SK-N-SH treated with all-trans-retinoic acid at 6 μM for 48 hours (cell line): ENCODE results near the gene C4orf51.

Experiments used
- ATAC-seq: fragments of 200-7000 bp; cut with Tn5 transposase; 3 replicates; pipeline ENCODE4 v1.9.1; 2020; ENCODE audit warnings: mild to moderate bottlenecking, moderate library complexity
- ARNTL ChIP-seq: fragments of 450-650 bp; formaldehyde crosslinking; IDR thresholded peaks from 2 replicates; pipeline ENCODE4 v1.5.0; 2020; ENCODE audit warnings: low read depth, mild to moderate bottlenecking, moderate library complexity, borderline replicate concordance
- BACH2 ChIP-seq: fragments of 250-450 bp; sonication (Bioruptor Pico); IDR thresholded peaks from 2 replicates; pipeline ENCODE4 v1.9.0; 2021; ENCODE audit warnings: mild to moderate bottlenecking, borderline replicate concordance
- CSDC2 ChIP-seq: fragments of 250-450 bp; sonication (Bioruptor Pico); IDR thresholded peaks from 2 replicates; pipeline ENCODE4 v1.5.0; 2020; ENCODE audit warnings: mild to moderate bottlenecking, moderate library complexity
- ESRRG ChIP-seq: fragments of 250-450 bp; sonication (Bioruptor Pico); IDR thresholded peaks from 2 replicates; pipeline ENCODE4 v1.6.1; 2021; ENCODE audit warnings: mild to moderate bottlenecking
- GLIS3 ChIP-seq: fragments of 250-450 bp; sonication (Bioruptor Pico); IDR thresholded peaks from 2 replicates; pipeline ENCODE4 v1.5.0; 2020; ENCODE audit warnings: mild to moderate bottlenecking, moderate library complexity
- ISL1 ChIP-seq: fragments of 250-450 bp; sonication (Bioruptor Pico); IDR thresholded peaks from 2 replicates; pipeline ENCODE4 v2.1.2; 2022; ENCODE audit warnings: mild to moderate bottlenecking, moderate library complexity
- OSR1 ChIP-seq: fragments of 250-450 bp; sonication (Bioruptor Pico); IDR thresholded peaks from 2 replicates; pipeline ENCODE4 v1.8.0; 2022; ENCODE audit warnings: moderate library complexity, mild to moderate bottlenecking, inconsistent platforms
- PPARA ChIP-seq: fragments of 250-450 bp; sonication (Bioruptor Pico); IDR thresholded peaks from 2 replicates; pipeline ENCODE4 v1.5.0; 2020; ENCODE audit warnings: mild to moderate bottlenecking, borderline replicate concordance
- SNAI2 ChIP-seq: fragments of 250-450 bp; sonication (Bioruptor Pico); IDR thresholded peaks from 2 replicates; pipeline ENCODE4 v1.5.0; 2020; ENCODE audit warnings: mild to moderate bottlenecking, moderate library complexity
- TCF4 ChIP-seq: fragments of 250-450 bp; sonication (Bioruptor Pico); IDR thresholded peaks from 2 replicates; pipeline ENCODE4 v1.8.0; 2021; ENCODE audit warnings: mild to moderate bottlenecking, moderate library complexity, borderline replicate concordance
- TOX ChIP-seq: fragments of 250-450 bp; sonication (Bioruptor Pico); IDR thresholded peaks from 2 replicates; pipeline ENCODE4 v1.8.0; 2021; ENCODE audit warnings: mild to moderate bottlenecking, moderate library complexity, borderline replicate concordance
- ZFP3 ChIP-seq: fragments of 250-450 bp; sonication (Bioruptor Pico); IDR thresholded peaks from 2 replicates; pipeline ENCODE4 v1.5.0; 2020; ENCODE audit warnings: mild to moderate bottlenecking, moderate library complexity
- ZFP30 ChIP-seq: fragments of 450-650 bp; formaldehyde crosslinking; IDR thresholded peaks from 2 replicates; pipeline ENCODE4 v1.5.0; 2022; ENCODE audit warnings: mild to moderate bottlenecking, moderate library complexity
- ZNF565 ChIP-seq: fragments of 450-650 bp; formaldehyde crosslinking; conservative IDR thresholded peaks from 2 replicates; pipeline ENCODE4 v1.5.0; 2020; ENCODE audit warnings: low read depth, mild to moderate bottlenecking, moderate library complexity
- ZNF70 ChIP-seq: fragments of 450-650 bp; formaldehyde crosslinking; IDR thresholded peaks from 2 replicates; pipeline ENCODE4 v1.5.0; 2020; ENCODE audit warnings: mild to moderate bottlenecking, moderate library complexity
- ZNF8 ChIP-seq: fragments of 450-650 bp; formaldehyde crosslinking; IDR thresholded peaks from 2 replicates; pipeline ENCODE4 v1.5.0; 2020; ENCODE audit warnings: mild to moderate bottlenecking, moderate library complexity
- TF ChIP-seq, protein P1 (sequence below): fragments of 250-450 bp; sonication (Bioruptor Pico); IDR thresholded peaks from 2 replicates; pipeline ENCODE4 v1.8.0; 2021; ENCODE audit warnings: low read depth, mild to moderate bottlenecking, moderate library complexity, borderline replicate concordance
- TF ChIP-seq, protein P2 (sequence below): fragments of 250-450 bp; sonication (Bioruptor Pico); IDR thresholded peaks from 2 replicates; pipeline ENCODE4 v1.5.1; 2020; ENCODE audit warnings: low read depth, mild to moderate bottlenecking, moderate library complexity
- TF ChIP-seq, protein P3 (sequence below): fragments of 250-450 bp; sonication (Bioruptor Pico); IDR thresholded peaks from 2 replicates; pipeline ENCODE4 v1.5.0; 2020; ENCODE audit warnings: mild to moderate bottlenecking, moderate library complexity
- TF ChIP-seq, protein P4 (sequence below): fragments of 250-450 bp; sonication (Bioruptor Pico); IDR thresholded peaks from 2 replicates; pipeline ENCODE4 v1.8.0; 2020; ENCODE audit warnings: mild to moderate bottlenecking, moderate library complexity, borderline replicate concordance

C4orf51 gene

DNA sequence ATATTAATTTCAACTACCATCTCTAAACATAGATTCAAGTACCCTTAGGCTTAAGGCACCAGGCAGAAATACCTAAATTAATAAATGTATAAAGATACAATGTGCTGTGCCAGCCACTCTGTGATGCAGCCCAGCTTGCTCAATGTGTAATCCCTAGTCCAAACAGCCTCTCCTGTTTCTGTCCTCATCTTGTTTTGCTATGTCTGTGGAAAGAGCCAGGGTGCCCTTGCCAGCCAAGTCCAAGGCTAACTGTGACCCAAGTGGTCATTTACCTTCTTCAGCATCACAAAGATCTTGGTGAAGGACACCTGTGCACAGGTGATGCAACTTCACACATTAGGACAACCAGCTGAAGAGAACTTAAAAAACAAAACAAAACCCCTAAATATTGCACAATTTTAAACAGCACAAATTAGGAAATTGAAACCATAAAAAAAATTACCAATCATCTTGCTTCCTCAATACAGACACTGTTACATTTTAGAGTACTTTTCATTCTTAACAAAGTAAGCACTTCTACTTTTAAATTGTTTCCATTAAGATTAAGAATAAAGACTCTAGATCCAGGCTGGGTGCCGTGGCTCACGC is 89.6 kb downstream of the C4orf51 start:
- TF ChIP-seq ZFP30 (CRISPR knock-in tag) (no peak), ZFP3 (CRISPR knock-in tag) (no peak)
- TF ChIP-seq, protein P1, sequence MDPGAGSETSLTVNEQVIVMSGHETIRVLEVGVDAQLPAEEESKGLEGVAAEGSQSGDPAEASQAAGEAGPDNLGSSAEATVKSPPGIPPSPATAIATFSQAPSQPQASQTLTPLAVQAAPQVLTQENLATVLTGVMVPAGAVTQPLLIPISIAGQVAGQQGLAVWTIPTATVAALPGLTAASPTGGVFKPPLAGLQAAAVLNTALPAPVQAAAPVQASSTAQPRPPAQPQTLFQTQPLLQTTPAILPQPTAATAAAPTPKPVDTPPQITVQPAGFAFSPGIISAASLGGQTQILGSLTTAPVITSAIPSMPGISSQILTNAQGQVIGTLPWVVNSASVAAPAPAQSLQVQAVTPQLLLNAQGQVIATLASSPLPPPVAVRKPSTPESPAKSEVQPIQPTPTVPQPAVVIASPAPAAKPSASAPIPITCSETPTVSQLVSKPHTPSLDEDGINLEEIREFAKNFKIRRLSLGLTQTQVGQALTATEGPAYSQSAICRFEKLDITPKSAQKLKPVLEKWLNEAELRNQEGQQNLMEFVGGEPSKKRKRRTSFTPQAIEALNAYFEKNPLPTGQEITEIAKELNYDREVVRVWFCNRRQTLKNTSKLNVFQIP (CRISPR knock-in tag) = no peak
- no peak for ATAC-seq

DNA sequence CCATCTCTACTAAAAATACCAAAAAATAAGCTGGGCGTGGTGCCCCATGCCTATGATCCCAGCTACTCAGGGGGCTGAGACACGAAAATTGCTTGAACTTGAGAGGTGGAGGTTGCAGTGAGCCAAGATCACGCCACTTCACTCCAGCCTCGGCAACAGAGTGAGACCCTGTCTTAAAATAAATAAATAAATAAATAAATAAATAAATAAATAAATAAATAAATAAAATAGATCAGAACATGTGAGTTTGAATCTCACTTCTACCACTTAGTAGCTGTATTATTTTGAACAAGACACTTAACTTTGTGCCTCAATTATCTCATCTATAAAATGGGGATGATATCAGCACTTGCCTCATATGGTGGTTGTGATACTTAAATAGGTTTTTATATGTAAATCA is 90.2 kb downstream of the C4orf51 start:
- no peak for ATAC-seq
- TF ChIP-seq TCF4 (CRISPR knock-in tag) = no peak
- TF ChIP-seq ZNF70 = no peak
- TF ChIP-seq ZNF565 (CRISPR knock-in tag) = no peak
- TF ChIP-seq OSR1 (CRISPR knock-in tag) = no peak
- no peak for TF ChIP-seq BACH2 (CRISPR knock-in tag)
- TF ChIP-seq ARNTL (CRISPR knock-in tag) = no peak

DNA sequence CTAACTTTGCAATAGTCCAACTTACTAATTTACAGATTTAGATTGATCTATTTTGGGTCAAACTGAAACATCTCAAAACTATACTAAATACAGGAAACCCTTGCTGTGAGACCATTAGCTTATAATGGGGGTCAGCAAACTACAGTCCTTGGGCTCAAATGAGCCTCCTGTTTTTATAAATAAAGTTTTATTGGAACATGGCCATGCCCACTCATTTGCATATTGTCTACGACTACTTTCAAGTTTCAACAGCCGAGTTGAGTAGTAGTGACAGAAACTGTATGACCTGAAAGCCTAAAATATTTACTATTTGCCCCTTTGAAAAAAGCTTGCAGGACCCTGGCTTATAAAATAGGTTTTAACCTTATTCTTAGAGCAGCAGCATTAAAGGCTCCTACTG is 92.4 kb downstream of the C4orf51 start:
- TF ChIP-seq TCF4 (CRISPR knock-in tag) = no peak
- no peak for TF ChIP-seq ESRRG
- TF ChIP-seq, protein P1 (CRISPR knock-in tag) = no peak
- no peak for TF ChIP-seq ISL1 (CRISPR knock-in tag)
- TF ChIP-seq, protein P2, sequence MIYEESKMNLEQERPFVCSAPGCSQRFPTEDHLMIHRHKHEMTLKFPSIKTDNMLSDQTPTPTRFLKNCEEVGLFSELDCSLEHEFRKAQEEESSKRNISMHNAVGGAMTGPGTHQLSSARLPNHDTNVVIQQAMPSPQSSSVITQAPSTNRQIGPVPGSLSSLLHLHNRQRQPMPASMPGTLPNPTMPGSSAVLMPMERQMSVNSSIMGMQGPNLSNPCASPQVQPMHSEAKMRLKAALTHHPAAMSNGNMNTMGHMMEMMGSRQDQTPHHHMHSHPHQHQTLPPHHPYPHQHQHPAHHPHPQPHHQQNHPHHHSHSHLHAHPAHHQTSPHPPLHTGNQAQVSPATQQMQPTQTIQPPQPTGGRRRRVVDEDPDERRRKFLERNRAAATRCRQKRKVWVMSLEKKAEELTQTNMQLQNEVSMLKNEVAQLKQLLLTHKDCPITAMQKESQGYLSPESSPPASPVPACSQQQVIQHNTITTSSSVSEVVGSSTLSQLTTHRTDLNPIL = no peak
- no peak for TF ChIP-seq ZNF8
- no peak for TF ChIP-seq ZFP3 (CRISPR knock-in tag)
- TF ChIP-seq ZNF565 (CRISPR knock-in tag) = no peak
- TF ChIP-seq, protein P3, sequence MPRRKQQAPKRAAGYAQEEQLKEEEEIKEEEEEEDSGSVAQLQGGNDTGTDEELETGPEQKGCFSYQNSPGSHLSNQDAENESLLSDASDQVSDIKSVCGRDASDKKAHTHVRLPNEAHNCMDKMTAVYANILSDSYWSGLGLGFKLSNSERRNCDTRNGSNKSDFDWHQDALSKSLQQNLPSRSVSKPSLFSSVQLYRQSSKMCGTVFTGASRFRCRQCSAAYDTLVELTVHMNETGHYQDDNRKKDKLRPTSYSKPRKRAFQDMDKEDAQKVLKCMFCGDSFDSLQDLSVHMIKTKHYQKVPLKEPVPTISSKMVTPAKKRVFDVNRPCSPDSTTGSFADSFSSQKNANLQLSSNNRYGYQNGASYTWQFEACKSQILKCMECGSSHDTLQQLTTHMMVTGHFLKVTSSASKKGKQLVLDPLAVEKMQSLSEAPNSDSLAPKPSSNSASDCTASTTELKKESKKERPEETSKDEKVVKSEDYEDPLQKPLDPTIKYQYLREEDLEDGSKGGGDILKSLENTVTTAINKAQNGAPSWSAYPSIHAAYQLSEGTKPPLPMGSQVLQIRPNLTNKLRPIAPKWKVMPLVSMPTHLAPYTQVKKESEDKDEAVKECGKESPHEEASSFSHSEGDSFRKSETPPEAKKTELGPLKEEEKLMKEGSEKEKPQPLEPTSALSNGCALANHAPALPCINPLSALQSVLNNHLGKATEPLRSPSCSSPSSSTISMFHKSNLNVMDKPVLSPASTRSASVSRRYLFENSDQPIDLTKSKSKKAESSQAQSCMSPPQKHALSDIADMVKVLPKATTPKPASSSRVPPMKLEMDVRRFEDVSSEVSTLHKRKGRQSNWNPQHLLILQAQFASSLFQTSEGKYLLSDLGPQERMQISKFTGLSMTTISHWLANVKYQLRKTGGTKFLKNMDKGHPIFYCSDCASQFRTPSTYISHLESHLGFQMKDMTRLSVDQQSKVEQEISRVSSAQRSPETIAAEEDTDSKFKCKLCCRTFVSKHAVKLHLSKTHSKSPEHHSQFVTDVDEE = no peak
- no peak for TF ChIP-seq BACH2 (CRISPR knock-in tag)
- TF ChIP-seq, protein P4, sequence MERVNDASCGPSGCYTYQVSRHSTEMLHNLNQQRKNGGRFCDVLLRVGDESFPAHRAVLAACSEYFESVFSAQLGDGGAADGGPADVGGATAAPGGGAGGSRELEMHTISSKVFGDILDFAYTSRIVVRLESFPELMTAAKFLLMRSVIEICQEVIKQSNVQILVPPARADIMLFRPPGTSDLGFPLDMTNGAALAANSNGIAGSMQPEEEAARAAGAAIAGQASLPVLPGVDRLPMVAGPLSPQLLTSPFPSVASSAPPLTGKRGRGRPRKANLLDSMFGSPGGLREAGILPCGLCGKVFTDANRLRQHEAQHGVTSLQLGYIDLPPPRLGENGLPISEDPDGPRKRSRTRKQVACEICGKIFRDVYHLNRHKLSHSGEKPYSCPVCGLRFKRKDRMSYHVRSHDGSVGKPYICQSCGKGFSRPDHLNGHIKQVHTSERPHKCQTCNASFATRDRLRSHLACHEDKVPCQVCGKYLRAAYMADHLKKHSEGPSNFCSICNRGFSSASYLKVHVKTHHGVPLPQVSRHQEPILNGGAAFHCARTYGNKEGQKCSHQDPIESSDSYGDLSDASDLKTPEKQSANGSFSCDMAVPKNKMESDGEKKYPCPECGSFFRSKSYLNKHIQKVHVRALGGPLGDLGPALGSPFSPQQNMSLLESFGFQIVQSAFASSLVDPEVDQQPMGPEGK (CRISPR knock-in tag) = no peak
- TF ChIP-seq TOX = no peak
- no peak for TF ChIP-seq CSDC2 (CRISPR knock-in tag)
- ATAC-seq = no peak

DNA sequence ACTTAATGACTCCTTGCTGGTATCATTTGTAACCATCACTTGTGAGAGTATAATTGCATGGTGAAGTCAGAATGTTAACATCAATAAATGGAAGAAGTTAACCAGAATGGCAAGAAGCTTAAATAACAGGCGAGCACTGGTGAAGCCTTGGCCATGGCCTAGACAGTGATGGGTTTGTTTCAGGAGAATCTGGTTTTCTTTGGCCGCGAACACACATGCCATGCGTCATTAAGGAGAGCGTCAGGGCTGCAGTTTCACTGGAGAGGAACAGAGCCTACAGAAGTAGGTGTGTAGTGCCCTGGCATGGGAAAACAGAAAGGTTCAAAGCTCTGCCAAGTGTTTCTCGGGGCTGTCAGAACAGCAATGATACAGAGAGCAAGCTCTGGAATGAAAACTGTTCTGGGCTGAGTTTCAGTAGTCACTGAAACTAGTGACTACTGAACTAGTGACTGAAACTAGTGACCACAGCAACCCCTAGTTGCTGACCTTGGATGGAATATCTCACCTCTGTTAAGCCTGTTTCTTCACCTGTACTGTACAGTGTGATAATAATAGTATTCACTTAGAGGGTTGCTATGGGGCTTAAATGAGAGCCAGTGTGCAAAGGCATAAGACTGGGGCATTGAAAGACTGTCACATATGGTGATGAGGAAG is 93.8 kb downstream of the C4orf51 start:
- ATAC-seq = no peak
- TF ChIP-seq, protein P1 (CRISPR knock-in tag) = no peak
- no peak for TF ChIP-seq ZNF70
- no peak for TF ChIP-seq ISL1 (CRISPR knock-in tag)
- no peak for TF ChIP-seq GLIS3 (CRISPR knock-in tag)
- no peak for TF ChIP-seq ZFP3 (CRISPR knock-in tag)
- no peak for TF ChIP-seq CSDC2 (CRISPR knock-in tag)
- no peak for TF ChIP-seq ARNTL (CRISPR knock-in tag)
- no peak for TF ChIP-seq SNAI2
- TF ChIP-seq TCF4 (CRISPR knock-in tag) = no peak
- no peak for TF ChIP-seq ZNF8
- no peak for TF ChIP-seq BACH2 (CRISPR knock-in tag)
- TF ChIP-seq PPARA (CRISPR knock-in tag) = no peak
